Liver (tissue), 9 donors: Measurements from ENCODE around the gene DUOXA1. TPM values are rescaled to one million over a fixed set of nuclear protein-coding genes. Genes with fewer than 3 reads are reported as not detected.

Source experiments
- DNase-seq: peaks from one replicate; pipeline ENCODE4 v3.0.0-alpha.2; 2017; ENCODE audit warnings: low spot score
- H3K27ac ChIP-seq, 2 donors: one replicate each; pipeline ENCODE4 v1.7.0; 2013; ENCODE audit warnings: inconsistent platforms in 2 of 2, low read length in 2 of 2, control low read depth in 1 of 2, low read depth in 1 of 2, mild to moderate bottlenecking in 1 of 2
- H3K27me3 ChIP-seq, 4 donors: one replicate each; pipeline versions ENCODE4 v1.6.1 to v1.7.0; 2013; ENCODE audit warnings: low read length in 3 of 4, inconsistent platforms in 1 of 4, mild to moderate bottlenecking in 1 of 4, moderate library complexity in 1 of 4; ENCODE audit not compliant: control insufficient read depth in 4 of 4, insufficient read depth in 4 of 4
- H3K36me3 ChIP-seq, 4 donors: one replicate each; pipeline versions ENCODE4 v1.6.1 to v1.7.0; 2013; ENCODE audit warnings: low read length in 3 of 4, mild to moderate bottlenecking in 3 of 4, low read depth in 1 of 4, moderate library complexity in 1 of 4; ENCODE audit not compliant: control insufficient read depth in 4 of 4, insufficient read depth in 3 of 4
- H3K4me1 ChIP-seq, 4 donors: one replicate each; pipeline versions ENCODE4 v1.6.1 to v1.7.0; 2013; ENCODE audit warnings: low read length in 3 of 4, mild to moderate bottlenecking in 3 of 4, moderate library complexity in 1 of 4; ENCODE audit not compliant: control insufficient read depth in 4 of 4, insufficient read depth in 4 of 4
- H3K4me3 ChIP-seq, 3 donors: one replicate each; pipeline versions ENCODE4 v1.6.1 to v1.7.0; 2013; ENCODE audit warnings: low read length in 3 of 3, control low read depth in 1 of 3, low read depth in 1 of 3, mild to moderate bottlenecking in 1 of 3
- H3K9ac ChIP-seq, 2 donors: one replicate each; pipeline ENCODE4 v1.7.0; 2013; ENCODE audit warnings: low read length in 2 of 2, mild to moderate bottlenecking in 2 of 2, moderate library complexity in 2 of 2, control low read depth in 1 of 2, low read depth in 1 of 2
- H3K9me3 ChIP-seq, 4 donors: one replicate each; pipeline versions ENCODE4 v1.6.1 to v1.7.0; 2013; ENCODE audit warnings: low read length in 3 of 4; ENCODE audit not compliant: control insufficient read depth in 4 of 4
- CTCF ChIP-seq: fragments of 150-350 bp; IDR thresholded peaks from 2 replicates; pipeline ENCODE4 v1.5.1; 2017; ENCODE audit warnings: improper control_type of control experiment, low read depth, low read length; ENCODE audit not compliant: missing input control
- EGR1 ChIP-seq, 2 donors: IDR thresholded peaks; 2 replicates each; pipeline ENCODE4 v1.6.1; 2016 to 2018; ENCODE audit warnings: antibody characterized with exemption in 2 of 2, low read depth in 2 of 2
- FOXA2 ChIP-seq: IDR thresholded peaks from 2 replicates; pipeline ENCODE4 v1.6.1; 2016; ENCODE audit warnings: antibody characterized with exemption
- GABPA ChIP-seq, 2 donors: IDR thresholded peaks in 1 of 2; conservative IDR thresholded peaks in 1 of 2; 2 replicates each; pipeline ENCODE4 v1.6.1; 2016; ENCODE audit warnings: antibody characterized with exemption in 2 of 2, mild to moderate bottlenecking in 1 of 2, moderate library complexity in 1 of 2
- HNF4A ChIP-seq, 2 donors: conservative IDR thresholded peaks; 2 replicates each; pipeline ENCODE4 v1.6.1; 2016; ENCODE audit warnings: antibody characterized with exemption in 2 of 2, mild to moderate bottlenecking in 2 of 2
- HNF4G ChIP-seq: IDR thresholded peaks from 2 replicates; pipeline ENCODE4 v1.6.1; 2016; ENCODE audit warnings: antibody characterized with exemption
- JUND ChIP-seq, 2 donors: IDR thresholded peaks; 2 replicates each; pipeline ENCODE4 v1.6.1; 2016; ENCODE audit warnings: antibody characterized with exemption in 2 of 2
- NR2F2 ChIP-seq: IDR thresholded peaks from 2 replicates; pipeline ENCODE4 v1.6.1; 2016; ENCODE audit warnings: antibody characterized with exemption
- RAD21 ChIP-seq, 2 donors: IDR thresholded peaks; 2 replicates each; pipeline ENCODE4 v1.6.1; 2016; ENCODE audit warnings: antibody characterized with exemption in 2 of 2, mild to moderate bottlenecking in 2 of 2
- REST ChIP-seq: IDR thresholded peaks from 2 replicates; pipeline ENCODE4 v1.6.1; 2016; ENCODE audit warnings: antibody characterized with exemption, mild to moderate bottlenecking
- RXRA ChIP-seq, 2 donors: IDR thresholded peaks; 2 replicates each; pipeline ENCODE4 v1.6.1; 2017 to 2018; ENCODE audit warnings: antibody characterized with exemption in 2 of 2, mild to moderate bottlenecking in 1 of 2
- TAF1 ChIP-seq: conservative IDR thresholded peaks from 2 replicates; pipeline ENCODE4 v1.6.1; 2016; ENCODE audit warnings: antibody characterized with exemption, mild to moderate bottlenecking
- YY1 ChIP-seq: IDR thresholded peaks from 2 replicates; pipeline ENCODE4 v1.6.1; 2016; ENCODE audit warnings: antibody characterized with exemption, mild to moderate bottlenecking
- WGBS: extraction: QIAGEN DNeasy Blood & Tissue Kit; methylation state at CpG from one replicate; pipeline ENCODE4 v1.1.7; 2013; 5-methylcytosine and 5-hydroxymethylcytosine counted together
- polyA plus RNA-seq, 2 donors: library from polyadenylated mRNA; stranded (reverse) in 1 of 2; unstranded in 1 of 2; fragments of 200-250 nt in 1 of 2; fragments of >200 nt in 1 of 2; fragmentation: Nextera tagmentation in 1 of 2; extraction: Ambion mirVana in 1 of 2; gene quantifications; one replicate each; pipeline versions ENCODE4 v1.2.1 to v1.2.3, GENCODE V29; 2013 to 2015
- total RNA-seq, 2 donors: library from RNA; depleted of rRNA; stranded (reverse); fragments of >200 nt; gene quantifications; one replicate each; pipeline ENCODE4 v1.2.3, GENCODE V29; 2014
- TF ChIP-seq, protein P1 (sequence below): IDR thresholded peaks from 2 replicates; pipeline ENCODE4 v1.6.1; 2016; ENCODE audit warnings: antibody characterized with exemption
- TF ChIP-seq, protein P2 (sequence below): IDR thresholded peaks from 2 replicates; pipeline ENCODE4 v1.6.1; 2016; ENCODE audit warnings: antibody characterized with exemption
- TF ChIP-seq, protein P3 (sequence below): IDR thresholded peaks from 2 replicates; pipeline ENCODE4 v1.6.1; 2016; ENCODE audit warnings: antibody characterized with exemption
- donor health status: healthy.
- donor health status: healthy.
- donor health status: healthy.
- donor health status: healthy.
- donor health status: healthy.

Gene DUOXA1
- total and polyA plus RNA-seq, 4 donors: 0.02 TPM; not detected in 3

GRCh38 chr15:45118996-45119395, 10.7 kb downstream of the DUOXA1 start:
- Histone ChIP-seq H3K27me3 (peaks cover 0 to 5% (median 2%) of the 10 kb centered on the region in 4 donors), H3K36me3 (no peaks in the 10 kb centered on the region), H3K27ac (no peak overlapping the region), H3K9me3 (no peaks in the 10 kb centered on the region), H3K4me3 (no peak overlapping the region), H3K4me1 (peaks cover 7 to 25% (median 16%) of the 10 kb centered on the region in 4 donors), H3K9ac (no peak overlapping the region)
- WGBS: 88% methylated on average over 5 of the region's 5 CpGs
- no peak for DNase-seq
- TF ChIP-seq, protein P1, sequence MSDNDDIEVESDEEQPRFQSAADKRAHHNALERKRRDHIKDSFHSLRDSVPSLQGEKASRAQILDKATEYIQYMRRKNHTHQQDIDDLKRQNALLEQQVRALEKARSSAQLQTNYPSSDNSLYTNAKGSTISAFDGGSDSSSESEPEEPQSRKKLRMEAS: no peak
- TF ChIP-seq, protein P2, sequence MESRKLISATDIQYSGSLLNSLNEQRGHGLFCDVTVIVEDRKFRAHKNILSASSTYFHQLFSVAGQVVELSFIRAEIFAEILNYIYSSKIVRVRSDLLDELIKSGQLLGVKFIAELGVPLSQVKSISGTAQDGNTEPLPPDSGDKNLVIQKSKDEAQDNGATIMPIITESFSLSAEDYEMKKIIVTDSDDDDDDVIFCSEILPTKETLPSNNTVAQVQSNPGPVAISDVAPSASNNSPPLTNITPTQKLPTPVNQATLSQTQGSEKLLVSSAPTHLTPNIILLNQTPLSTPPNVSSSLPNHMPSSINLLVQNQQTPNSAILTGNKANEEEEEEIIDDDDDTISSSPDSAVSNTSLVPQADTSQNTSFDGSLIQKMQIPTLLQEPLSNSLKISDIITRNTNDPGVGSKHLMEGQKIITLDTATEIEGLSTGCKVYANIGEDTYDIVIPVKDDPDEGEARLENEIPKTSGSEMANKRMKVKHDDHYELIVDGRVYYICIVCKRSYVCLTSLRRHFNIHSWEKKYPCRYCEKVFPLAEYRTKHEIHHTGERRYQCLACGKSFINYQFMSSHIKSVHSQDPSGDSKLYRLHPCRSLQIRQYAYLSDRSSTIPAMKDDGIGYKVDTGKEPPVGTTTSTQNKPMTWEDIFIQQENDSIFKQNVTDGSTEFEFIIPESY: no peak
- TF ChIP-seq JUND (IDR thresholded peaks at IDR 0.05) (no peak), YY1 (no peak), GABPA (IDR thresholded peaks at IDR 0.05 in 1 of 2, conservative IDR thresholded peaks at IDR 0.05 in 1 of 2) (no peak), REST (no peak), CTCF (no peak), HNF4A (conservative IDR thresholded peaks at IDR 0.05) (no peak), HNF4G (no peak), TAF1 (no peak), RAD21 (IDR thresholded peaks at IDR 0.05) (no peak), EGR1 (IDR thresholded peaks at IDR 0.05; ENCODE audit: low read depth in 2 of 2) (no peak), NR2F2 (no peak)
- TF ChIP-seq, protein P3, sequence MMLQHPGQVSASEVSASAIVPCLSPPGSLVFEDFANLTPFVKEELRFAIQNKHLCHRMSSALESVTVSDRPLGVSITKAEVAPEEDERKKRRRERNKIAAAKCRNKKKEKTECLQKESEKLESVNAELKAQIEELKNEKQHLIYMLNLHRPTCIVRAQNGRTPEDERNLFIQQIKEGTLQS: no peak

DNA sequence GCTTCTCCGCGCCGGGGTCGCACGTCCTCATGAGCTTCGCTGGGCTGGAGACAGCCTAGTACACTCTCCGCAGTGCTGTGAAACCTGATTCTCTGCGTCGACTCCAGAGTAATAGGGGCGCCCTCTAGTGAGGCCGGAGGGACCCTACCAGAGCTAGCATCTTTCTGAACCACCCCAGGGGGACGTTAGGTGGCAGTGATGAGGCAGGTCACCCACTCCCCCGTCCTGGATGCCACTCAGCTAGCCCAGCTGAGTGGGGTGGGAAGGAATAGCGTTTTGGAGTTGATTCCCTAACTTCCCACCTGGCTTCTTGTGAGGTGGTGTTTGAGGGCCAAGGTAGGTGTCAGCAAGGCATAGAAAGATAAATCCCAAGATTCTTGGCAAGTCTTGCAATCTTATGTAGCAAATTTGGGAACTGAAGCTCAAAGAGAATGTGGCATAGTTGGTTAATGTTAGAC, 11.5 kb downstream of the DUOXA1 start:
- Histone ChIP-seq H3K9ac (no peak overlapping the region), H3K9me3 (no peaks in the 10 kb centered on the region), H3K4me3 (no peak overlapping the region), H3K4me1 (peaks cover 7 to 31% (median 19%) of the 10 kb centered on the region in 4 donors), H3K27ac (no peak overlapping the region), H3K36me3 (no peaks in the 10 kb centered on the region), H3K27me3 (peaks cover 0 to 8% (median 4%) of the 10 kb centered on the region in 4 donors)
- peak; percentile 41 for TF ChIP-seq NR2F2
- TF ChIP-seq FOXA2: no peak
- TF ChIP-seq RXRA (IDR thresholded peaks at IDR 0.05): peak in 1 of 2 donors; percentile 50
- TF ChIP-seq CTCF: peak; percentile 100
- peak; percentile 95 to 97 for TF ChIP-seq RAD21 (IDR thresholded peaks at IDR 0.05)
- no peak for TF ChIP-seq TAF1
- under 1% methylated on average over 14 of the region's 14 CpGs for WGBS
- DNase-seq: peak; percentile 82
